ELF-1 (cell line): Measurements from ENCODE around the gene TBX2.

Source experiments
- DNase-seq: peaks from one replicate; pipeline ENCODE4 v3.0.0-alpha.2; 2016; ENCODE audit warnings: low read depth, low spot score

The TBX2 gene

DNA sequence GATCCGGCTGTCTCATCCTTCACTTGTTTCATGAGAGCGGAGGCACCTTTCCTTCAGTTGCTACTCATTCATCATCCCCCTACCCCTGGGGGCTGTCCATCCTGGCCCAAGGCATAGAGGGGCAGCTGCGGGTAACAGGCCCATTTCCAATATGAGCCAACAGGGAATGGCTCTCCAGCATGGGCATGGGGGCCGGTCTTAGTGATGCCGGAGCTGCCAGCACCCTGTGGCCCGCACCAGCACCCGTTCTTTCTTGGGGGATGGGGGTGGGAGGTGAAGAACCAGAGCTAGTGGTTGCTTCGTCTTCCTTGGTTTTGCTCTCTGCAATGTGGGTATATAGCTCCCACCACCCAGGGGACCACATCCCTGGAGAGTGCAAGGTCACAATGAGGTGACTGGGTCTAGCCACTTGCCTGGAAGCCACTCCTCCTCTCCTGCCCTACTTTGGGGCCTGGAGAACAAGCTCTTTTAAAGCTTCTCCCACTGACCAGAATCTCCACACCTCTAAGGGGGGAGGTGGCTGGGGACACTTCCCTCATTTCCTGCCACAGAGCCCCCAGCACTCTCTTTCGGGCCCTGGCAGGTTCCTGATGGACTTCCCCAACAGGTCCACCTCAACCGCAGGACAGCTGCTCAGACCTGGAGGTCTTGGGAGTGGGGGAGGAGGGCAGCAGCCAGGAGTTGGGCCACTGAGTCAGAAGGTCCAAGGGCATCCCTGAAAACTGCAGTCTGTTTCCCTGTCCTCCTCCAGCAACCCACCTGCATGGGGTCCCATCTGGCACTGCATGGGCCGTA, 11.9 kb upstream of the TBX2 start:
- DNase-seq = no peak

DNA sequence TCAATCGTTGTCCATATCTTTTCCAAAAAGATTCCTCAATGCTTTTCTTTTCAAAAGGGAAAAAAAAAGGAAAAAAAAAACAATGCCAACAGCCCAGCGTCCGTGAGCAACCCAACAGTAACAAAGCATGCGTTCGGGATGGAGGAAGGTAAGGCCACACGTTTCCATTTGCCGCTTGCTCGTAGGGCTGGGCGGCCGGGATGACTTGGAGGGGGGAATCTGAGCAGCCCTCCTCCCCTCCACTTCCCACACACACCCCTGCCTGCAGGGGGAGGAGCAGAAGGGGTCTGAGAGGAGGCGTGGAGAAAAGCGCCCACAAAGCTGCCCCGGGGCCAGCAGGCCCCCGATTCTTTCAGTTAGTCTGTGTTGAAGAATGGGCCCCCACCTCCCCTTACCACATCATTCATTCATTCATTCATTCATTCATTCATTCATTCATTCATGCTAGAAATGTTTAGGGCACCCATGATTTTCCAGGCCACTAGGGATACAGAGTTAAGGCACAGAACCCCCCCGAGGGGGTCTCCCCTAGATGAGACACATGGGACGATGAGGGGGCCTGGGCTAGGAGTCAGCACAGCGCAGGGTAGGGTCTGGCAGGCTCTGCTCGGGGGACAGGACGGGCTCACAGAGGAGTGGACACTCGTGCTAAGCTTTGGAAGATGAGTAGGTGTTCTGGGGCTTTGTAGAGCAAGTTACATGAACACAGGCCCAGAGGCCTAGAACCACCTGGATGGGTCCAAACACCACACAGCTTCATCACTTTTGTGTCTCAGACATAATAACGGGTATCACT, 10.9 kb upstream of the TBX2 start:
- no peak for DNase-seq

DNA sequence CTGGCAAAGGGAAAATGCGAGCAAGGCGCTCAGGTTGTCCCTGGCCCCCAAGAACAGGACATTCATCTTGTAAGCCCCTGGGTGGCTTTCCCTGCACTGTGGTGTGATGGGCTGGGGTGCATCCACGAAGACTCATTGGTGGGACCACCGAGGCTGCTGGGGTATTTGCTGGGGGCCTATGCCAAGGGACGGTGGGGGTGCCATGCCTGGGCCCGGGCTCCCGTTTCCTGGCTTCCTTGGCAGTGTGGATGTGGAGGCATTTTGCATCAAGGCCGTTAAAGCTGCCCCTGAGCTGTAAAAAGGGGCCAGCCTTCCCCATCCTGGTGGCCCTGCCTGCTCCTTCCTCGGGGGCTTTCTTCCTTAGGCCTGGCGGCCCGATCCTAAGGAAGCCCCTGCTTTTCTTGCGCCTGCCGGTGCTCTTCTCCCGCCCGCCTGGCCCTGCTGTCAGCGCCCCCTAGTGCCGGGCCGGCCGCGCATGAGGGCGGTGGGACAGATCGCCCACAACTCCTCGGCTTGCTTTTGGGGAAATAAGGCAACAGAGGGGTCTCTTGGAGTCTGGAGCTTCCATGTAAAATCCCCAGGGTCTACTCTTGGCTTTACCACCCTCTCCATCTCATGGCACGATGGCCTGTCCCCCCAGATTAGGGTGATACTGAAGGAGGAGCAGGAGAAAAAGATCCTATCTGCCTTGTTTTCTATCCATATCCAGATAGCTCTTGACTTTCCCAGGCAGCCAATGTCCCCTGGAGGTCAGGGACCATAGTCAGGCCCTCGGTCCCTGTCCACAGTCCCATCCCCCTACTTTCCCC, 9.8 kb upstream of the TBX2 start:
- peak; percentile 81 for DNase-seq

DNA sequence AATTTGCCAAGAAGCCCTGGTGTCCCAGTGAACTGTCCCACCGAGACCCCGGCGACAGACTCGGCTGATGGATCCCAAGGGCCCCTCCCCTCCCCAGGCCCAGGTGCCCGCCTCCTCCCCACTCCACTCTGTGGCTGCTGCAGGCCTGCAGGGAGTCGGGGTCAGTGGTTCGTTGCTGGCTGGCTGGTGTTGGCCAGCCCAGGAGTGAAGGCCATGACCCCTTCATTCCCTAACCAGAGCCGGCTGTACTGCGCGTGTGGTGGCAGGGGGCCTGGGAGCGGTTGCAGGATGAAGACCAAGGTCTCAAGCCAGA, 9.2 kb upstream of the TBX2 start:
- no peak for DNase-seq

DNA sequence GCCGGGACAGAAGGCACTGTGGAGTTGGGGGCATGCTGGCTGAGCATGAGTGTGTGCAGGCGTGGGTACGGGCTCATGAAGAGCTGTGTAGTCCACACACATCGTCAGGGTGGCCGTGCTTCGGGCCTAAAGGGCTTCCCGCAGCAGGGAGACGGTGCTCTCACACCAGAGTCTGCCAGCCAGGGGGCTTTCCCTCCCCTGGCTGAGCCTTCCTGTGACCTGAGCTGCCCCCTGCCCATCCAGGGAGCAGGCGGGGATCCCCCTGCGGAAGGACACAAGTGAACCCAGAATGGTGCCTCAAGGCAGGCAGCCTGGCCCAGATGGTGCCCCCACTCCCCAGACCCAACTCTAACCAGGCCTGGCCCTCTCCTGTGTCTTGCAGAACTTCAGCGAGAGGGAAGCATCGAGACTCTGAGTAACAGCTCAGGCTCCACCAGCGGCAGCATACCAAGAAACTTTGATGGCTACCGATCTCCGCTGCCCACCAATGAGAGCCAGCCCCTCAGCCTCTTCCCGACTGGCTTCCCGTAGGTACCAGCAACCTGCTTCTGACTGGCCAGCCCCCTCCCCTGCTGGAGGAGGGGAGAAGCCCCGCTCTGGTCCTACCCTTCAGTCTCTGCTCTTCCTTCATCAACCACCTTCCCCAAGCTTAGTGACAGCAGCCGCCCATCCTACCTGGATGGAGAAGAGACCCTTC, 7.9 kb upstream of the TBX2 start:
- no peak for DNase-seq

DNA sequence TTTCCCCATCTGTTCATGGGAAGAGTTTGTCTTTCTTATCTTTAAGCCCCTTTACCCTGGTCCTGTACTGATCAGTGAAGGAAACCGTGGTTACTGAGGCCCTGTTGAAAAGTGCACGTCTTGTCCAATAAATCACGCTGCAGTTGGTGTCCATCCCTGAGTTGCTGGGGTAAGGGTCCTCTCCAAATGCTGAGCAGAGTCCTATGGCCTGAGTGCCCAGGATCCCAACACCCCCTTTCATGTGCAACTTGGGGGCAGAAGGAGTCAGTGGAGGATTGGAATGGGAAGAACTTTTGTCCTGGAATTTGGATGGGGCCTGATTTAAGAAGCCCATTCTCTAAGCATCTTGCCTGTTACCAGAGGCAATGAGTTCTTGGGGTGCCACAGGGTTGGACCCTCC, 7.0 kb upstream of the TBX2 start:
- DNase-seq = no peak

DNA sequence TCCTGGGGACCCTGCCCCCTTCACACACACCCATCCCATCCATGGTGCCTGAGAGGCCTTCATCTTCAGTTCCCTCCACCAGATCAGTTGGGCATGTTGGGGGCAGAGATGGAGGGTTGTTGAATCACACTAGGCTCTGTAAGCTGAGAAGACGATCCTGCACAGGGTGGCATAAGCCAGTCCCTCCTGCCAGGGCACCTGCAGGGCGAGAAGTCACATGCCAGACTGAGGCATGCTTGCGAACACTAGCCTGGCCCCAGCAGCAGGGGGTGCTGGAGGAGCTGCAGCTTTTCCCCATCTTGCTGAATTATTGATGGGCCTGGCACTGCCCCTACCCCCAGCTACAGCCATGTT, 6.1 kb upstream of the TBX2 start:
- peak; percentile 42 for DNase-seq

DNA sequence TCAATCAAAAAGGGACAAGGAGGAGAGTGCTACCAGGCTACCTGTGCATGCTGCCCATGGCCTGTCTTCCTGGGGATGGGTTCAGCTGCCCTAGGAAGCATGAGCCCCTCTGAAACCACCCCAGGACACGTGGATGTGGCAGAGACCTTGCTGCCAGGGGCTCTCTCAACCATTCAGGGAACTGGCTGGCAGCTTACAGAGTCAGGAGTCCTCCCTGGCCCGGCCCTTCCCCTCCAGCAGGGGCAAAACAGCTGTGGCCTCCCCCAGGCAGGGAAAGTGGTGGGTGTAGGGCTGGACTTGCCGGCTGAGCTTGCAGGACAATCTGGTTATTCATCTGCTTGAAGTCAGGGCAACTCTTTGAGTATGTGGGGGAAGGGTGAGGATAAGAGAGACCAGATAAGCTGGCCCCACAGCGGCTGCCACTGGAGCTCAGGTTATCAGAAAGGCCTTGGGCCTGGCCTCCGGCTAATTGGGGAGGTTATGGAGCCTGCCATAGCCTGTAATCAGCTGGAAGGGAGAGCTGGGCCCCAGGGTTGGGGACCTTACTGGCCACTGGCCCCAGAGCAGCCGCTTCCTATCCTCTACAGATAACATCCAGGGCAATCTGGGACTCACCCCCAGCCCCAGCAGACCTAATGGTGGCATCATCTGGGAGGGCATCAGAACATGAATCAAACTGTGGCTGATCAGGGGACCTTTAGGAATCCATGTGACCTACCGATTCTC, 5.6 kb upstream of the TBX2 start:
- peak; percentile 88 for DNase-seq

DNA sequence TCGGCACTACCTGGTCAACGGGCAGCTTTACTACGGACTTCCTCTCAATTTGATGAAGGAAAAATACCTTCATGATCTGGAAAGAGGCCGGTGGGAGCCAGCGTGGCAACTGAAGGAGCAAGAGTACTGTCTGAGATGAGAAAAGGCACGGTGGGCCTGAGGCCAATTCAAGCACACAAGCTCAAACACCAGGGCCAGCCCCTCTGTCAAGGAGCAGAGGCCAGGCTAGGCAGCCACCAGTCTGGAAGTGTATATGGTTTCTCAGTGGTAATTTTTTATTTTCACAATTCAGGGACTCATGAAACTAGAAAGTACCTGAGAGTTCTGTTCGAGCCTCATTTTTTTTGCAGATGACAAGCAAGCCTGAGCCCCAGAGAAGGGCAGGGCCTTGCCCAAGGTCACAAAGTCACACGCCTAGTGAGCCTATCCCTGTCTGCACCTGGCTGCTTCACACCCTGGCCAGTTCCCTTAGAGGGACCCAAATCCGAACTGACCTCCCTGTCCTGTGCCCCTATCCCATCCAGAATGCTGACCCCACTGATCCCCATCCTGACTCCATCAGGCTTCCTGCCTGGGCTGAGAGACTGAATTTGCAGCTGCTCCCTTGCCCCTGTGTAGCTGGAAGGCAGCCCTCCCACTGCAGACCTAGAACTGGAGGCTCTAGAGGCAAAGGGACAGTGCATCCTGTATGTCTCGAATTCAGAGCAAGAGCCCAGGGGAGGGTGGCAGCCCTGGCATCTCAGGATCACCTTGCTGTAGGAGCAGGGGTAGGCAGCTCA, 4.8 kb upstream of the TBX2 start:
- DNase-seq = peak; percentile 26

DNA sequence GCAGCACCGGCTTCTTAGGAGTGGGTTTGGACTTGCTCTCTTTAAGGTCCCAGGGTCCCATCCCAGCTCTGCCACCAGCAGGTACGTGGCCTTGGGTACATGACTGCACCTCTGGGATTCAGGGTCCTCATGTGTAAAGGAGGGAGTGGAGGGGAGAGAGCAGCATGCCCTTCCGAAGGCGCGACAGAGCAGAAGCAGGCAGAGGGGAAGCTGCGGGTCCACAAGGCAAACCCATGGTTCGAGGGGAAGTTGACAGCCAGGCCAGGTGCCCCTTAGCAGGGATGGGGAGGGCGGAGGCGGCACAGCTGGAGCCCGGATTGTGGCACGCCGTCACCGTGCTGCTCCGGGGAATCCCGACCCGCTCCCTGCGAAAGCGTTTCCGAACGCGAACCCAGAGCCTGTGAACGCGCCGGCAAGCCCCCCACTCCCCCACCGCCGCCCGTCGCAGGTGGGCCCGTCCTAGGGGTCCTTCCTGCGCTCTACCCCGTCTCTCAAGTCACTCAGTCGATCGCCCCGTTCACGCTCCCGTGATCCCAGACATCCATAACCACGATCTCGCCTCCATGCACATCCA, 4.1 kb upstream of the TBX2 start:
- DNase-seq = peak; percentile 19

DNA sequence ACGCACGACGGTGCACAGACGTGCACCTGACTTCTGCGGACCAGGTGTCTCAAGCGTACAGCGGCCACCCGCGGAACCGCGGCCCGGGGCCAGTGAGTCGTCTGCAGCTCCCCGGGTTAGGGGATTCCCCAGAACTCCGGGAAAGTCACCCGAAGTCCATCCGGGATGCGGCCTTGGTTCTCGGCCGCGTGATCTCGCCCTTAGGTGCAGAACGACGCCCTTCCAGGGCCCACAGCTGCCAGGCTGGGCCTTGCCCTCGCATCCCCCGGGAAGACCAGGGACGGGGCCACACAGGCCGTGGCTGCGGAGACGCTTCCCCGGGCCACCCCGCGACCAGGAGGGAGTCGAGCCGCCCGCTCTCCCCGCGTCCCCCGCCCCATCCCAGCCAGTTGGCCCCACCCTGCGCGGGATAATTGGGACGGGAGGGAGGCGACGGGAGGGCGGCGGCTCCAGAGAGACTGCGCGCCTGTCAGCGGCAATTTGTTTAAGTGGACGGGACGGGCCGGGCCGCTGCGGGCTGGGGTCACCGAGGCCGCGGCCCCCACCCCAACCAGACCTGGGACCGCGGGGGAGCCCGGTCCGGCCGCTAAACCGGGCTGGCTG, 3.6 kb upstream of the TBX2 start:
- DNase-seq = no peak

DNA sequence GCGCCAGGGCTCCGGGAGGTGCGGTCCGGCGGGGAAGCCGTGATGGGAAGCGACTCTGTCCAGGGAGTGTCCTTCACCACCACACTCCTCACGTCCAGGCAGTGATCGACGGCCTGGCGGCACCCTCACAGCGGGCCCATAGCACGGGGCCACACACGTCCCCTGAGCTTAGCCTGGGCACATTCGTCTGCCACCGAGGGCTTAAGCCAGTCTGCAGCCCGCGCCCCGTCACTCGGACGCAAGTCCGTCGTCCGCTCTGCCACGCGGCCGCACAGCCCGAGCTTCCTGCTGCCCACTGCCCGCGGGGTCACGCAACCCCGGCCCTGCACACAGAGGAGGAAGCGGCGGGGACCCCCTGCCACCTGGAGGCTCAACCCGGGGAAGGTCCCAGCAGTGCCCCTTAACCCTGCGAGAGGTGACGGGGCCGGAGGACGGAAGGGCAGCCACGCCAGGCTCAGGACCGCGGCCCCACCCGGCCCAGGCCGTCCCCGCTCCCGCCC, 3.0 kb upstream of the TBX2 start:
- peak; percentile 25 for DNase-seq

DNA sequence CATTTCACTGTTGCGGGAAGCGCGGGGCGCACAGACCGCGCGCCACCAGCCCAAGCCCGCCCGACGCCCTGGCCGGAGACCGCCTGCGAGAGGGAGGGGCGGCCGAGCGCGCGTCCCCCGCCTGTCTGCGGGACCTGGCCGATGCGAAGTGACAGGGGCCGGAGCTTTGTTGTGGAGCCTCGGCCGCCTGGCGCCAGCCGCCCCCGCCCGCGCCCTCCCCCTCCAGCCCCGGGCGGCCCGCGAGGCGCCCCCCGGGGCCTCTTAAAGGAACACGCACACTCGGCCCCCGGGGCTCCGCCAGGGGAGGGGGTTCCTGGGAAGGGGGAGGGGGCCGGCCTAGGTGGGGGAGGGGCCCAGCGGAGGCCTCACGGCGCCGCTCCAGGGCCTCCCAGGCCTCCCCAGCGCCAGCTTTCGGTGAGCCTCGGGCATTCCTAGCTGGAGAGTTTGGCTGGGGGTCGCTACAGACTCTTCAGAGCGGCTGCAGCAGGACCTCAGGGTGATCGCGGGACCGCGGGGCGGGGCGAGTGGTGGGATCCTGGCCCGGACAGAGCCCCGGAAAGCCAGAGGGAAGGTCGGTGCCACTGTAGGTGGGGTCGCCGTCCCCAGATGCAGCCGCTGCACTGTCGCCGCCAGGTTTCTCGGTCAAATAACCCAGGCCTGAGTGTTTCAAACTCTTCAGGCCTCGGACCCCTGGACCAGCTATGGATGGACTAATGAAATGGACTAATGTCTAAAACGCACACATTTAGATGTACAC, 2.4 kb upstream of the TBX2 start:
- DNase-seq = peak; percentile 46

DNA sequence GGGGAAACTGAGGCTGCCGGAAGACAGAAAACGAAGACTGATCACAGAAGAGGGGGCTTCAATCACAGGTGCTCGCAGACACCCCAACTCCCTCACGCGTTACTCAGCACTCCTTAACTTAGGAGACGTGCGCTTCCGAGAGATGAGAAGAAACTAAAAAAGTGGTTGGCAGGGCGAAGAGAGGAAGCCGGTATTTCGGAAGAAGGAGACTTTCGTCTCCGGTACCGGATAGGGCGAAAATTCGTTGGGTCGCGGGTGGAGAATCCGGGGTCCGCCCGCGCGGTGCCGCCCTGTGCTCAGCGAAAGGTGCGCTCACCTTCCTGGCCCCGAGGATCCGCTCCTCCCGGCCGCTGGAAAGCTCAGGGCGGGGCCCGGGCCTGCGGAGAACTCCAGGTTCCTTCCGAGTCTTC, 917 bp upstream of the TBX2 start:
- peak; percentile 18 for DNase-seq

DNA sequence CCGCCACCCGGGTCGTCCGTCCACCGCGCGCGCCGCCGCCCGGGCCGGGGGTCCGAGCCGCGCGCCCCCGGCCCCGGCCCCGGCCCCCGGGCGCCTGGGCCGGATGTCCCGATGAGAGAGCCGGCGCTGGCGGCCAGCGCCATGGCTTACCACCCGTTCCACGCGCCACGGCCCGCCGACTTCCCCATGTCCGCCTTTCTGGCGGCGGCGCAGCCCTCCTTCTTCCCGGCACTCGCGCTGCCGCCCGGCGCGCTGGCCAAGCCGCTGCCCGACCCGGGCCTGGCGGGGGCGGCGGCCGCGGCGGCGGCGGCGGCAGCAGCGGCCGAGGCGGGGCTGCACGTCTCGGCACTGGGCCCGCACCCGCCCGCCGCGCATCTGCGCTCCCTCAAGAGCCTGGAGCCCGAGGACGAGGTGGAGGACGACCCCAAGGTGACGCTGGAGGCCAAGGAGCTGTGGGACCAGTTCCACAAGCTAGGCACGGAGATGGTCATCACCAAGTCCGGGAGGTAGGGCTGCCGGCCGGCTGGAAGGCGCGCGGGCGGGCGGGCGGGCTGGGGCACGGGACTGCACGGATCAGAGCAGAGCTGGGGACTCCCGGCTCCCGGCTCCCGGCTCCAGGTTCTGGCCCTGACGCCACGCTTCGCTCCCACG, 548 bp downstream of the TBX2 start:
- peak; percentile 55 for DNase-seq

DNA sequence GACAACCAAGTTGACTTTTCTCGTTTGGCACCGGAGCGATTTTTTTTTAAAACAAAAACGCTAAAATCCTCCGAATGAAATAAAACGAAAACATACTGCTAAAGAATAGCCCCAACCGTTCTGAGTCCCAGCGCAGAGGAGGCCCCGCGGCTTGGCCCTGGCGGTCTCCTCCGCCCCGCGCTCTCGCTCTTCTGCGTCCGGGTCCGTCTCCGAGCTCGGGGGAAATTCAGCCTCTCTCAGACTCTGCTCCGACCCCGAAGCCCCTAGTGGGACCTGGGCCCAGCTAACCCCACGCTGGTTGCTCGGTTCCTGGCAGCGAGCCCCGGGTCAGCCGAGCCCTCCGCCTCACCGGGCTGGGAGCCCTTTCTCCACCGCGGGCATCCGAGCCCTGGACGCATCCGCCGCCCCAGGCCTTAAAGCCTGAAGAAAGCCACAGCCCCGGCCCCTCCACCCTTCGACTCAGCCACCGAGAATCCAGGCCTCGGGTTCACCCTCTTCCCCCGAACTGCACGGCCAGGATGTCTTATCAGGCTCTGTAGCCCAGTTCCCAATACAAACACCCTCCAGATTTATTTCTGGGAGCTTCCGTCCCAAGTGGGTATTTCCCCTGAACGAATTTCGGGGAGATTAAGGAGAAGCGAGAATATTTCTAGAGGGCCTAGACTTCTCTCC, 1.2 kb downstream of the TBX2 start:
- DNase-seq = peak; percentile 54

DNA sequence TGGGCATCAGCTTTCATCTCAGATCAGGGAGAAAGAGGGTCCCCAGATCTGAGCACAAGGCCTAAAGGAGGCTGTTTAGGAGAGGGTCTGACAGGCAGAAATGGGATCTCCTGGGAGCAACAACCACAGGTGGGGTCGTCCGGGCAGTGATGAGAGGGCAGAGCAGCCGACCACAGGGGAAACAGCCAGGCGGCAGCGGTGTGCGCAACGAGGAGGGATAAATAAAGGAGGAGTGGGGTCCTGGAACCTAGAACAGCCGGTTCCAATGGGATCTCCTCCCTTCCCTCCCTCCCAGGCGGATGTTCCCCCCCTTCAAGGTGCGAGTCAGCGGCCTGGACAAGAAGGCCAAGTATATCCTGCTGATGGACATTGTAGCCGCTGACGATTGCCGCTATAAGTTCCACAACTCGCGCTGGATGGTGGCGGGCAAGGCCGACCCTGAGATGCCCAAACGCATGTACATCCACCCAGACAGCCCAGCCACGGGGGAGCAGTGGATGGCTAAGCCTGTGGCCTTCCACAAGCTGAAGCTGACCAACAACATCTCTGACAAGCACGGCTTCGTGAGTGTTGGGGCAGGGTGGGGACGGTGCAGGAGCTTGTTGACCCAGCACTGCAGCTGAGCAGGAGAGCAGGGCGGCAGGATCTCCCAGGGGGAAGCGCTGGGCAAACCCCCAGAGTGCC, 1.9 kb downstream of the TBX2 start:
- DNase-seq = peak; percentile 31
